Occipital lobe (tissue), 2 donors: ENCODE measurements around the gene PIKFYVE. TPM values are rescaled to one million over a fixed set of nuclear protein-coding genes. Genes with fewer than 3 reads are reported as not detected.
A peak's percentile ranks its signal among the peaks of the same experiment; 100 is the strongest.
"Not testable (repeated sequence)": the region's sequence is repeated elsewhere in the genome, so short reads cannot be mapped to it uniquely, and the experiment has no call there.

Experiments
- DNase-seq: peaks from one replicate; lab custom pipeline; 2025; lab: John Stamatoyannopoulos, UW
- total RNA-seq: library from RNA; depleted of rRNA; stranded (reverse); fragments of >200 nt; gene quantifications from one replicate; pipeline ENCODE4 v1.2.3, GENCODE V29; 2014

Gene PIKFYVE
- total RNA-seq, 1 donor from 2014 or later = 57.1 TPM

DNA sequence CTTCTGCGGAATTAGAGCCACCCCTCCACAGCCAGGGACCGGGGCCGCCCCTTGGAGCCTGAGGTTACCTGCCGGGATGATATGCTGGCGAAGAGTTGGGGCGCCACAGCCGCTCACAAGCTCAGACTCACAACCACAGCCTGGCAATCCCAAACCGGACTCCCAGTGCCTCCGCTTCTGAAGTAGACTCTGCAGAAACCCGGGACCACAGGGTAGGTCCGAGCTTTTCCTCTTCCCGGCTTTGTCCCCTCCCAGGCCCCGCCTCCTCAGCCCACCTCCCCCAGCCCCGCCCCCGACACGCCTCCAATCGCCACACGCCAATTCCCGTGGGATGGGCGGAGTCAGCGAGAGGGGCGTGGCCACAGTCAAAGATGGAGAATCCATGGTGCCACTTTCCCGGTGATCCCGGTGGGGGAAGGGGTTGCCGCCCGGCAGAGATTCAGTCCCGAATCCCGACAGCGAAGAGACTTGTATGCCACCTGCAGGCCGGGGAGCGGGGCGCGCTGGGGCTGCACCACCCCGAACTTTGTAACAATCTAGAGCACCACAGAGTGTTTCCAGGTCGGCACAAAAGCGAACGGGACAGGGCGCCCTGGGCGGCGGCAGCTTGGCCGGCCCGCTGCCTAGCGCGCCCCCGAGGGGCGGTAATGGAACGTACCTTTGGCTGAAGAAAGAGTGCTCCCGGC is 11.0 kb upstream of the PIKFYVE start, which contains the start of gene IDH1:
TSS of gene IDH1 (minus strand) at position 201 of the 686 bp plus-strand sequence. CDS start 3,520 bp downstream, outside the sequence.
- DNase-seq = peak; percentile 96

DNA sequence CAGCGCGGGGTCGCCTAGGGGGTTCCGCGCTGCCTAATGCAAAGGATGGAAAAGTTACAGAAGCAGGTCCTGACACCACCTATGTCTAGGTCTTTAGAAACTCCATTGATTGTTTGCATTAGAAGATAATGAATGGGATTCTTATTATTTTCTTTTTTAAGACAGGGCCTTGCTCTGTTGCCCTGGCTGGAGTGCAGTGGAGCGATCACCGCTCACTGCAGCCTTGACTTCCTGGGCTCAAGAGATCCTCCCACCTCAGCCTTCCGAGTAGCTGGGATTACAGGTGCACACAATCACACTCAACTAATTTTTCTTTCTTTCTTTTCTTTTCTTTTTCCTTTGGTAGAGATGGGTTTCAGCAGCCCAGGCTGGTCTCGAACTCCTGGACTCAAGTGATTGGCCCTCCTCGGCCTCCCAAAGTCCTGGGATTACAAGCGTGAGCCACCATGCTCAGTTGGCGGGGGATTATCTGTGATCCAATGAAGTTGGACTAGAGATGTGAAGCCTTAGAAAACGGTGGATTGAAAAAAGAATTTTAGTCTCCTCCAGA is 10.4 kb upstream of the PIKFYVE start:
- no peak for DNase-seq

DNA sequence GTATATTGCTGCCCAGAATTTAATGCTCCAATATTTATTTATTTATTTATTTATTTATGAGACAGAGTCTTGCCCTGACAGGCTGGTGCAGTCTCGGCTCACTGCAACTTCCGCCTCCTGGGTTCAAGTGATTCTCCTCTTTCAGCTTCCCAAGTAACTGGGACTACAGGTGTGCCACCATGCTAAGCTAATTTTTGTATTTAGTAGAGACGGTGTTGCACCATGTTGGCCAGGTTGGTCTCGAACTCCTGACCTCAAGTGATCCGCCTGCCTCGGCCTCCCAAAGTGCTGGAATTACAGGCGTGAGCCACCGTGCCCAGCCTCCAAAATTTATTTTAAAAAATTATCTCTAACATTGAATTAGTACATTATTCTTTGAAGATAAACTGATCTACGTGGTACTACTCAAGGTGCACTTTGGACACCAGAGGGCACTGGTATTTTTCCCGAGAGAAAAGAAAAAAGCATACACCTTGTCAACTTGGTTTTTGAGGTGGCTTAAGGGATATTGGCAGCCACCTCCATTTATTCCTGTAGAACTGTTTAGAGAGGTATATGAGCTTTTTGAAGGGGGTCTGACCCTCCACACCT is 9.8 kb upstream of the PIKFYVE start:
- DNase-seq = no peak

DNA sequence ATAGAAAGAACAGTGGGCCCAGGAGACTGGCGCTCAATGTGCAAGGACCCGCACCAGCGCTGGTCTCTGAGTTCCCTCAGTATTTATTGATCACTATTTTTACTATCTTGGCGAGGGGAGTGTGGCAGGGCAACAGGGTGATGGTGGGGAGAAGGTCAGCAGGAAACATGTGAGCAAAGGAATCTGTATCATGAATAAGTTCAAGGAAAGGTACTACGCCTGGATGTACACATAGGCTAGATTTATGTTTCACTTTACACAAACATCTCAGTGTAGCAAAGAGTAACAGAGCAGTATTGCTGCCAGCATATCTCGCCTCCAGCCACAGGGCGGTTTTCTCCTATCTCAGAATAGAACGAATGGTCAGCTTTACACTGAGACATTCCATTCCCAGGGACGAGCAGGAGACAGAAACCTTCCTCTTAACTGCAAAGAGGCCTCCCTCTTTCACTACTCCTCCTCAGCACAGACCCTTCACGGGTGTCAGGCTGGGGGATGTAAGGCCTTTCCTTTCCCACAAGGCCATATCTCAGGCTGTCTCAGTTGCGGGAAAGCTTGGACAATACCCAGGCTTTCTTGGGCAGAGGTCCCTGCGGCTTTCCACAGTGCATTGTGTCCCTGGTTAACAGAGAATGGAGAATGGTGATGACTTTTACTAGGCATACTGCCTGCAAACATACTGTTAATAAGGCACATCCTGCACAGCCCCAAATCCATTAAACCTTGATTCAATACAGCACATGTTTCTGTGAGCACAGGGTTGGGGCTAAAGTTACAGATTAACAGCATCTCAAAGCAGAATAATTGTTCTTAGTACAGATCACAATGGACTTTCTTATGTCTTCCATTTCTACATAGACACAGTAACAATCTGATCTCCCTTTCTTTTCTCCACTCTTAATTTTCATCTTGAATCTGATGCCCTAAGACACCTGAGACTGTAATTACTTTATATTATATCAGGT is 8.9 kb upstream of the PIKFYVE start:
- not testable (repeated sequence) for DNase-seq

DNA sequence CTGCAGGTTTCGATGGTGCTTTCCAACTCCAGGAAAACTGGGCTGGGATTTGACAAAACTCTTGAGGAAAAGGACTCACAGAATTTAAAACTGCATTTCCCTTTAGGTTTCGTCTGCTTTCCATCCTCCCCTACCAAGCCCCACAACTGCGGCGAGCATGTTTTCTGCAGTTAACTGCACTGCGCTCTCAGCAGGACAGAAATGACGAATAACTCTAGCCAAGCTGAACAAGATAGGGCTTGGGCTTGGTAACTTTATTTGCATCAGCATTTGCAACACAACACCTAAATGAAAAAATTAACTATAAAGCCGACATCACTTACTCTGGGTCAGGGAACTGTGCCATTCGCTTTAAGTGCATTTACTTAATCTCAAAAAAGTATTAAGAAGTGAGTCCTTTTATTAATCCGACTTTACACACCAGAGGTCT is 669 bp upstream of the PIKFYVE start:
- DNase-seq = no peak

DNA sequence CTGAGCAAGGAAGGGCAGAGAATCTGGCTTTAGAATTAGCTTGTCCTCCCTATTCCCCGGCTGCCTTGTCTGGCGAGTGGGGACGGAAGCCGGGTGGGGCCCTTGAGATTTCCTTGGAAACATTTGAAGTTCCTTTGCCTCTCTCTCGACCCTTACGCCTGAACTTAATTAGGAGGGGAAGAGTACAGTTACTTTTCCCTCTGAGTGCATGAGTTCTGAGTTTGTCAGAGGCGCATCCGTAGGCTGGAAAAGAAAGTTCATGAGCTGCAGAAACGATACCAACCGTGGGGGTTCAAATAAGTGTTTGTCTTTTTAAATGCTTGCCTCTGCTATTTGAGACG is 468 bp downstream of the PIKFYVE start:
- DNase-seq = no peak

DNA sequence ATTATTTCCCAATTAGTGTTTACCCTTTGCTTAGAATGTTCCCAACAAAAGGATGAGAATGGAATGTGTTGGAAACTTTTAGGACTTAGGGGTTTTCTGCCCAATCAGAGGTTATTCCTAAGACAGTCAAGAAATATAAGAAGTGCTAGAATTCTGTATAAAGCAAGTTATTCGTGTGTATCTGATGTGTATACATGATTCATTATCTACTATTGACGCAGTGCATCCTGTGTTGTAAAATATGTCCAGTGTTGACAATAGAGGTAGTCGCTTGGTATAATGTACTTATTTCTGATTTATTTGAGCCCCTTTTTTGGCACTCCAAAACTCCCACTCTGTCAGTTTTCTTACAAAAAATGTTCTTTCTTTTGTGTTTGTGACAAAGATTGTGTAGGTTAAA is 881 bp downstream of the PIKFYVE start:
- DNase-seq = no peak

DNA sequence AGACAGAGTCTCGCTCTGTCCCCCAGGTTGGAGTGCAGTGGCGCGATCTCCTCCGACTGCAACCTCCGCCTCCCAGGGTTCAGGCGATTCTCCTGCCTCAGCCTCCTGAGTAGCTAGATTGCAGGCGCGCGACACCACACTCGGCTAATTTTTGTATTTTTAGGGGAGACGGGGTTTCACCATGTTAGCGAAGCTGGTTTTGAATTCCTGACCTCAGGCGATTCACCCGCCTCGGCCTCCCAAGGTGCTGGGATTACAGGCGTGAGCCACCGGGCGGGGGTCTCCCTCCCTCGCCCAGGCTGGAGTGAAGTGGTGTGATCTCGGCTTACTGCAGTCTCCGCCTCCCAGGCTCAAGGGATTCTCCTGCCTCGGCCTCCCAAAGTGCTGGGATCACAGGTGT is 1.5 kb downstream of the PIKFYVE start:
- DNase-seq = not testable (repeated sequence)

DNA sequence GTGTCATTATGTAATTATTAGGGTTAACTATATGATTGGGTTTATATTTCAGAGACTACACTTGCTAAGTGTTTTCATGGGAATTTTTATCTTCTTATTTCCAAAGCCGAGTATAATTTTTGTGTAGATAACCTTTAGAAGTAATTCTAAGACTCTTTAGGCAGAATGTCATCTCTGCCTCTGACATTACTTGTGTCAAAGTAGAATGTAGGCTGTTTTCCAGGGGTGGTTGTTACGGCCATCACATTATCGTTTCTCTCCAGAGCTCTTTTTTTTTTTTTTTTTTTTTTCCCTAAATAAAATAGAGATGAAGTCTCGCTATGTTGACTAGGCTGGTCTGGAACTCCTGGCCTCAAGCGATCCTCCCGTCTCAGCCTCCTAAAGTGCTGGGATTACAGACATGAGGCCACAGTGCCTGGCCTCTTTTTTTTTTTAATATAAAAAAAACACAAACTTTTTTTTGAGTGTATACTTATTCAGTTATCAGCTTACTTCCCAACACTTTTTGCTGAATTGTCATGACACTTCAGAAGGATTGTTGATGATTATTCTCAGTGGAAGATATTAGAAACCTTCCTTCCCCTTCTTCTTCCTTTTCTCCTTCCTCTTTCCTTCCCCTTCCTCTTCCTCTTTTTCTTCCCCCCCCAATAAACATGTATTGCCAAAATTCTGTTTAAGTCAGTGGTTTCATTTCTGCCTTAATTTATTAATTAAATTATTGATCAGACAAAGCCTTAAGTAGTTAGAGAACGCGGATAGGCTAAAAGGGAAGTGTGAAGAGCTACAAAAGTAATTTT is 2.3 kb downstream of the PIKFYVE start:
- DNase-seq = no peak

DNA sequence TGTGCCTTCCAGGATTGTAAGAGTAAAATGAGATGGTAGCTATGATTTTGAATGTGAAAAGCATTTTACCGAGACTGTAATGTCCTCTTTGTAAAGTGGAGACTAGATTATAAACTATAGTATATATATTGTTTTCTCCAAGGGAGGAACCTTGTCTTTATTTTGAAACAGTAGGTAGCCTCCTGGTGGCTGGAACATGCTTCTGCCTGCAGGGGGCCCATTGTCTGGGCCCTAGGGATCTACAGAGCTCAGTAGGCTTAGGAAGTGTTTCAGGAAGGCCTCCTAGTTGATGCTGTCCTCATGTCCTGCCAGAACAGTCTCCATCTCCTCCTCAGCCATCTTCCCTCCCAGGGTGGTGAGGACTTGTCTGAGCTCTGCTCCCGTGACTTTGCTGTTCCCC is 3.0 kb downstream of the PIKFYVE start:
- no peak for DNase-seq

DNA sequence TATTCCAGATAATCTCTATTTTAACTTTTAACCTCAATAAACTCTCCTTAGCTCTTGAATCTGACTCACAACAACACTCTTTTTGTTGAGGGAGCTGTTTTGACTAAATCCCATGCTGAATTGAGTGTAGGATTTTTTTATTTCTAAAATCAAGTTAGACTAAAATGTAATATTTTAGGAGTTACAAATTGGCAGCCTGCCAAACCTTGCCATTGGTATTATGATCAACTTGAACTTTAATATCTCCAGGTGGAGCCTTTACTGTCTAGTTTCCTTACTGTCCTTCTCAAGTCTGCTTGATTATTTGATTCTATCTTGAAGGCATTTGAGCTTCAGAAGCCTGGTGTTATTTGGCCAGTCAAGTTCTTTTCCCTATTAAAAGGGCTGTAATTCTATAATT is 8.7 kb downstream of the PIKFYVE start:
- DNase-seq = no peak

DNA sequence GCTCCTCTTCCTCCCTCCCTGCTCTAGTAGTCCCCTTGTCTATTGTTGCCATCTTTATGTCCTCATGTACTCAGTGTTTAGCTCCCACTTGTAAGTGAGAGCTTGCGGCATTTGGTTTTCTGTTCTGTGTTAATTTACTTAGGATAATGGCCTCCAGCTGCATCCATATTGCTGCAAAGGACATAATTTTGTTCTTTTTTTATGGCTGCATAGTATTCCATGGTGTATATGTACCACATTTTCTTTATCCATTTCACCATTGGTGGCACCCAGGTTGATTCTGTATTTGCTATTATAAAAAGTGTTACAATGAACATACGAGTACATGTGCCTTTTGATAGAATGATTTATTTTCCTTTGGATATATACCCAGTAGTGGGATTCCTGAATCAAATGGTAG is 12.5 kb downstream of the PIKFYVE start:
- DNase-seq = no peak

DNA sequence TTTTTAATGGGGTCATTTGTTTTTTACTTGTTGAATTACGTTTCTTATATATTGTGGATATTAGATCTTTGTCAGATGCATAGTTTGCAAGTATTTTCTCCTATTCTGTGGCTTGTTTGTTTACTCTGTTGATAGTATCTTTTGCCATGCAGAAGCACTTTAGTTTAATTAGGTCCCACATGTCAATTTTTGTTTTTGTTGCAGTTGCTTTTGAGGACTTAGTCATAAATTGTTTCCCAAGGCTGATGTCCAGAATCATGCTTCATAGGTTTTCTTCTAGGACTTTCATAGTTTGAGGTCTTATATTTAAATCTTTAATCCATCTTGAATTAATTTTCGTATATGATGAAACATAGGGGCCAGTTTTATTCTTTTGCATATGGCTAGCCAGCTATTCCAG is 13.2 kb downstream of the PIKFYVE start:
- DNase-seq = no peak

DNA sequence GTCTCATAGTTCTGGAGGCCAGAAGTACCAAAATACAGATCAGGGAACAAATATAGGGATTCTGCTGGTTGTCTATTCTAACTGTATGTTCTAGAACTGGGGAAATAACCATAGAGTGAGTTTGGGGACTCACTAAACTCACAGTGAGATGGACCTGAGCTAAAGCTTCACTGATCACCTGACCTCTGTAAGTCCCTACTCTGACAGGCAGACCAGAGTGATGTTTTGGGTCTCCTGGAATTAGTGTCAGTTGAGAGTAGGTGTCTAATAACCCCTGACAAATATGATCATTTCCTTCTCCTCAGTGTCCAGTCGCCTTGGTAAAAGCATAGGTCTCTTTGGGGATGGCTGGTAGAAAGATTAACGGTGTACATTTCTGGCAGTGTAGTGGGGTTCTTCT is 14.2 kb downstream of the PIKFYVE start:
- no peak for DNase-seq

DNA sequence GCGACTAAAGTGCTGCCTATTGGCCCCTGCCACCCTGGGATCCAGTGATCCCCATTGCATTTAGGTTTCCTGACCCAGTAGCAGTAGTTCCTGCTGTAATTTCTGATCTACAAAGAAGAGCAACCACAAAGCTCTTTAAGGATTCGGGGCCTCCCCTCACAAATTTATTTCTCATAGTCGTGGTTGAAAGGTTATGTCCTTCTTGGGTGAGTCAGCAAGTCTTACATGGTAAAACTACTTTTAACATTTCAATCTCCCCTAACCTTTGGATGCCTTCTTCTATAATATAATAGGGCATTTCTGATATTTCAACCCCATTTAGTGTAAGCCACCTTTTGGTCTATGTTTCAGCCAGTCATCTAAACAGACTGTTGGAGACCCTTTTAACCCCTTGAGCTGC is 14.9 kb downstream of the PIKFYVE start:
- DNase-seq = no peak

DNA sequence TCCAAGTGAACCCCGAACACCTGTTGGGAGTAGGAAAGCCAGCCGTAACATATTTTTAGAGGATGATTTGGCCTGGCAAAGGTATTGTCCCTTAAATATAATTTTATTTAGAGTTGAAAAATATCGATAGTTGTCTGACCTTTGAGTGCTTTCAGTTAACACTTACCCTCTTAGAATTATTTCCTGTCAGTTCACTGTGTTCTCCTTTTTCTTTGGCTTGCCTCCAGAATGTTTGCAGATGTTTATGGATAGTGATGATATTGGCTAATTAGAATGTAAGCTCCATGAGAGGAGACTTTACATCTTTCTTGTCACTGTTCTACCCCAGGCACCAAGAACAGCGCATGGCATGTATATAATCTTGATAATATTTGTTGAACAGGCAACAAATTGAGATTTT is 19.8 kb downstream of the PIKFYVE start:
- no peak for DNase-seq

DNA sequence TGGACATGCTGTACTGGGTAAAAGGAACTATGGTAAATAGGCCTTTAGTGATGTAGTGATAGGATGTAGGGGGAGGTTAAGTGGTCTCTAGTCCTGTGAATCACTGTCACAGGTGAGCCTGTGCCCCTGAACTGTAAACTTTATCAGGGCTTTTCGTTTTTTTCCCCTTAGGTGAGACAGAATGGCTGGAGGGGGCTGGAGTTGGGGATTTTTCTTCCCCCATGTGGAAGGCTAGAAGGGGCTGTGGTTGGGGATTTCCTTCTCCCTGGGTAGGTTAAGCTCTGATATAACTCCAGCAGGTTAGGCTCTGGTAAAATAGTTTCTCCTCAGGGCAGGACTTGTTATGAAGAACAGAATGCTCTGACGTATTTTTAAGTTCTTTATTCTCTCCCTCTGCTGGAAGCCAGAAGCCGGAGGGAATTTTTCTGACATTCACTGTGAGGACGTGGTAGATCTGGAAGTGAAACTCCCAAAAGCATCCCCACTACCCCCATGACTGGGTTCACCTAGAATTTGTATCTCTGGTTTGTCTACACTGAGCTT is 28.5 kb downstream of the PIKFYVE start:
- DNase-seq = no peak

DNA sequence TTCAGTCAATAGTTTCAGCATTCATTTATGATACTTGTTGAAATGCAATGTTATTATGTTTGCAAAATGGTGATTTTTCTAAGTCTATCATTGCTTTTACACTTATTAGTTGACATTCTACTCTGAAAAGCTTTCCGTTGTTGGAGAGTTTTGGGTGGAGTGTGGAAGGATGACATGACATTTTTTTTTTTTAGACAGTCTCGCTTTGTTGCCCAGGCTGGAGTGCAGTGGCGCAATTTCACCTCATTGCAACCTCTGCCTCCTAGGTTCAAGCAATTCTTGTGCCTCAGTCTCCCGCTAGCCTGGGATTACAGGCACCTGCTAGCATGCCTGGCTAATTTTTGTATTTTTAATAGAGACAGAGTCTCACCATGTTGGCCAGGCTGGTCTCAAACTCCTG is 29.8 kb downstream of the PIKFYVE start:
- DNase-seq = no peak

DNA sequence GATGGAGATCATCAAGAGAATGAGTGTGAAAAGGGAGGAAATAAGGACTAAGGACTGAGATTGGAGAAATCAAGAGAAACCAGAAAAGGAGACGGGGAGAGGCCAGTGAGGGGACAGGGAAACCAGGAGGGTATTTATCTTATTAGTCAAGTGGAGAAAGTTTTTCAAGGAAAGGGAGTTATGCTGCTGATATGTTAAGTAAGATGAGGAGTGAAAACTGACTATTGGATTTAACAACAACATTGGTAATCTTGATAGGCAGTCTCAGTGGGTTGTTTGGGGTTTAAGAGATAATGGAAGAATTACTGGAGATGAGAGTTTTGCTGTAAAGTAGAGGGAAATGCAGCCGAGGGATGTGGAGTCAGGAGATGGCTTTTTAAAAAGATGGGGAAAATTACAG is 30.6 kb downstream of the PIKFYVE start:
- DNase-seq = no peak

DNA sequence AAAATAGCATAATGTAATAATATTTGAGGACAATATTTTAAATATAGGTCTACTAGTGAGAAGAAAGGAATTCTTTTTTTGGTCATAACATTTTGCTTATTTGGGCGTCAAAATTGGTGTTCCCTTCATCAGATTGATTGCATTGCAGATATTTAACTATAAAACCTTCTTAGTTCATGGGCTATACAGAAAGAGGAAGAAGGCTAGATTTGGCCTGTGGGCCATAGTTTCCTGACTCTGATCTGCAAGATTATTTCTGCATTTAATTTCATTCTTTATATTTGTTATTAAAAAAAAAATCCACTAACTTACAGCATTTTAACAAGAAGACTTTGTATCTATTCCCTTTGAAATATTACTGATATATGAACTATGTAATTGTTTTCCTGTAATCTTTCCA is 31.9 kb downstream of the PIKFYVE start:
- DNase-seq = no peak
